ENCODE measurements around the gene F2RL2. TPM values are rescaled to one million over a fixed set of nuclear protein-coding genes. Genes with fewer than 3 reads are reported as not detected.
"Not testable (repeated sequence)": the region's sequence is repeated elsewhere in the genome, so short reads cannot be mapped to it uniquely, and the experiment has no call there.

Gene F2RL2
- total RNA-seq, 1 donor from 2014 or later, result 9.8 TPM

DNA sequence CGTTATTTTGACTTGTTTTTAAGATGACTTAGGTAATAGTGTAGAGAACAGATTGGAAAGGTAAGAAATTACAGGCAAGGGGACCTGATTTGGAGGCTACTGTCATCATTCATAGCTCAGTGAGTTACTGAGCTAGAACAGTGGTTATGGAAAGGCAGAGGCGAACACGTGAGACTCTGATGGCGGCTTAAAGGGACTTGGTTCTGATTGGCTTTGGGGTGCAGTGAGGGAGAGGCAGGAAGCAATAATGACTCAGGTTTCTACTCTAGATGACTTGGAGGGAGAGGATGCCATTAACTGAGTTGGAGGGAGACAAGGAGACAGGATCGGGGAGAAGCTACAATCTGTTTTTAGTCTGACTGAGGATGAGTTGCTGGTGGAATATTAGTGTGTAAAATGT lies 3.0 kb downstream of the F2RL2 start:
- no peak for DNase-seq

DNA sequence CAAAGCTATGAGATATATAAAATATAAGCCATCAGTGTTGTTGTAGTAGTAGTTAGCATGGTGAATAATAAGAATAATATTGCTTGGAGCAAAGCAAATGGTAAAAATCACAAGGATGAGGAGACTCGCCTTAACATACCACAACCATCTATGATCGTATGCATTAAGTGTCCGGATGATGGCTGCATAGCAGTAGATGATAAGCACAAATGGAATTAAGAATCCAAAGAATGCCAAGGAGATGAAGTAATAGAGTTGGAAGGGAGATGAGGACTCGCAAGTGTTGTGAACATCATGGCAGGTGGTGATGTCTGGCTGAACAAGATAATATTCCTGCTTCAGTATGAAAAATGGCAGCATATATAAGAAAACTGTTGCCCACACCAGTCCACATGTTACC lies 5.5 kb downstream of the F2RL2 start:
- DNase-seq, result no peak

DNA sequence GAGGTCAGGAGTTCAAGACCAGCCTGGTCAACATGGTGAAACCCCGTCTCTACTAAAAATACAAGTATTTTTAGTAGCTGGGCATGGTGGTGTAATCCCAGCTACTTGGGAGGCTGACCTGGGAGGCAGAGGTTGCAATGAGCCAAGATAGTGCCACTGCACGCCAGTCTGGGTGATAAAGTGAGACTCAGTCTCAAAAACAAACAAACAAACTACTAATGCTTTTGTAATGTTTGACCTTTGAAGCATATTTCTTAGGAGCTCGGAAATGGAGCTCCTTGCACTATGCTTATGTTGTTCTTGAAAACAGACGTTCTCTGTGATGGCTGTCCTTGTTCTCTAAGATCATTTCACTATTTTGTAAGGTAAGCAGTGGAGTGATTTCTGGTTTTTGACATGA lies 6.0 kb downstream of the F2RL2 start:
- no peak for DNase-seq

DNA sequence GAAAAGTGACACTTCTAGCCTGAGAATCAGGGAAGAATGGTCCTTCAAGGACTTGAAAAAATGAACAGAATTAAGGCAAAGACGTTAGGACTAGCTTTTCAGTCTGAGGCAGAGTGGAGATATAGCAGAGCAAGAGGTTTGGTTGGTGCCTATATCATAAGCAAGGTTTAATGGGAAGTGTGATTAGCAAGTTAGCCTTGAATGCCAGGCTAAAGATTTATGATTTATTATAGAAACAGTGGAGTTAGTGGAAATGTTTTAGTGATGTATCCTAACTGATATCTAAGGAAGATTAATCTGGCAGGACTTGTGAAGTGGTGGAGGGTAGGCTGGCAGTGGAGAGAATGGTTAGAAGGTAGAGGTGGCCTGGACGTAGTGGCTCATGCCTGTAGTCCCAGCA lies 7.0 kb downstream of the F2RL2 start:
- no peak for DNase-seq

DNA sequence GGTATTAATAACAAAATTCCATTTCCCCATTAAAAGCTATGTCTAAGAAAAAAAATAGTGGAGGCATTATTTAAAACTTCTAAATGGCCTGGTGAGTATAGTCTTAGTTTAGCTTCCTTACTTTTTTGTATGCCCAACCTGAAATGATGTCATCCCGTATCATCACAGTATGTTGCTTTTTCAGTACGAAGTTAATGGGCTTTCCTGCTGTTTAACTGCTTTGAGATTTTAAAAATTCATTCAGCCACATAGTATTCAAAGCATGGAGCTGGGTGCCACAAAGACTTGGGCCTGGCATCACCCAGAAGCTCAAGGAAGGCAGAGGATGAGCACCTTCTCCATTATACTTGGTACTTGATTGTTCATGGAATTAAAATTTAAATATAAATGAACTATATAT lies 7.4 kb downstream of the F2RL2 start:
- DNase-seq, result no peak

DNA sequence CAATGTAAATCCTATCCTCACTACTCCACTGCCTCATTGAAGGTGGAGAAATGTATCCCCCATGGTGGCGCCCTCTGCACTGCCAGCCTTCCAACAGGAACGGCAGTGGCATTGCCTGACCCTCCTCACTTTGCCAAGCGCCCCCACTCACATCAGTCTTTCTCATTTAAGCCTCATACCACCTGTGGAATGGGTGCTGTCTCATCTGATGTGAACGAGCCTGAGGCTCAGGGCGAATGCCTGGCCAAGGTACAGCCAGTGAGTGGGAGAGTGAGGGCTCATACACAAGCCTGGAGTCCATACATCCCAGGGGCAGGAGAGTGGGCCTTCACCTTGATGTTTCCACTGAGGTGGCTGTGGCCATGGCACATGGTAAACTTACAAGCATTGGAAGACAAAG lies 10.3 kb downstream of the F2RL2 start:
- DNase-seq, result no peak

GRCh38 chr5:76610196-76610595 lies 13.0 kb downstream of the F2RL2 start:
- no peak for DNase-seq

DNA sequence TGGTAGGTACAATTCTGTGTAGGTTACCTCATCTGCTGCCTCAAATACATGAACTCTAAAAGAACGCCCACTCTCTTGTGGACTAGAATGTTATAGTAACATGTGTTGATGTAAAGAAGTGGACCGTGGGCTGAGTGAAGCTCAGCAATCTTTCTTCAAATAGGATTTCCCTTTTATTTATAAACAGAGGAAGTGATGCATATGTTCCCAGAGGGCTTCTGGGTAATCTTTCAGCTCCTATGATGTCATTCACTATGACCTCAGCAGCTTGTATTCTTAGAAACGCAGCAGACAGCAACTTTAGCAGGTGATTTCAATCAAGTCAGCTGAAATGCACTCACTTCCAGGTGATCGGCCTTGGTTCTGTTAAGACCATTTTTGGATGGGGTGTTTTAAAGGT lies 14.4 kb downstream of the F2RL2 start:
- DNase-seq, result peak; percentile 83

GRCh38 chr5:76607353-76607871 lies 15.8 kb downstream of the F2RL2 start:
- peak; percentile 88 for DNase-seq

DNA sequence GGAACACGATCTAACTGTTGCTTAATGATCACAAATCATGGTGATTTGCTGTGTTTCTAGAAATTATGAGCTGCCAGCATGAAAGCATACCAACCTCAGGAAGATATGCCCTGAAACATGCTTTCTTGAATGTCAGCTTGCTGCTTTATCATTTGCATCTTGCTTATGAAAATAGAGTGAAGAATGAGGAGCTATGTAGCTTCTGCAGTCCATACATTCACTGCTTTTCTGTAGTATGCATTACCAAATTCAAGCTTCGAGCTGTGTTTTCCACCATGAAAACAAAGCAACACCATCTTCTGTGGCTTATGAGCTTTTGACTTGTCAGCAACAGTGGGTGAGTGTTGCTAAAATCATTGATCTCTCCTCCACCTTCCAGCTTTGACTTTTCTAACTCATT lies 16.5 kb downstream of the F2RL2 start:
- DNase-seq, result no peak

GRCh38 chr5:76604838-76605237 lies 18.4 kb downstream of the F2RL2 start:
- no peak for DNase-seq

GRCh38 chr5:76603991-76604390 lies 19.2 kb downstream of the F2RL2 start:
- not testable (repeated sequence) for DNase-seq

GRCh38 chr5:76602094-76602726 lies 21.0 kb downstream of the F2RL2 start:
- DNase-seq, result no peak

DNA sequence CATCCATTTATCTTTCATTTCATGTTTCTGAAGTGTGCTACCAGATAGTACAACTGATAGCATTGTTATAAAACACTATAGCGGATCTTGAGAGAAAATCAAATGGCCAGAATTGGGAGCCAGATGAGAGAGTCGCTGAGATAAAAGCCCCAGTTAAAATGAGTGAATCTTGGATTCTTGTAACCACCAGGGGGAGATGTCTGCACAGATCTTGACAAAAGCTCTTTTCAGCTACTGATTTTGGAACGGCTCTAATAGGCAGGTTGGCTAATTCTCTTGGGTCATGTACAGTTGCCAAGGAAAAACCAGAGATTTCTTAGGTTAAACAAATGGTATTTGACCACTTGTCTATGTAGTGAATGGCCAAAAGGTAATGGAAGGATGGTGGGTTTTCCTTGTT lies 21.7 kb downstream of the F2RL2 start:
- DNase-seq, result peak; percentile 77

- peak; percentile 48 for DNase-seq
Observed at GRCh38 chr5:76600716-76601115, 22.5 kb downstream of the F2RL2 start.

GRCh38 chr5:76598531-76598930 lies 24.7 kb downstream of the F2RL2 start:
- DNase-seq, result no peak

- DNase-seq, result no peak
Observed at GRCh38 chr5:76595755-76596481, 27.3 kb downstream of the F2RL2 start.

DNA sequence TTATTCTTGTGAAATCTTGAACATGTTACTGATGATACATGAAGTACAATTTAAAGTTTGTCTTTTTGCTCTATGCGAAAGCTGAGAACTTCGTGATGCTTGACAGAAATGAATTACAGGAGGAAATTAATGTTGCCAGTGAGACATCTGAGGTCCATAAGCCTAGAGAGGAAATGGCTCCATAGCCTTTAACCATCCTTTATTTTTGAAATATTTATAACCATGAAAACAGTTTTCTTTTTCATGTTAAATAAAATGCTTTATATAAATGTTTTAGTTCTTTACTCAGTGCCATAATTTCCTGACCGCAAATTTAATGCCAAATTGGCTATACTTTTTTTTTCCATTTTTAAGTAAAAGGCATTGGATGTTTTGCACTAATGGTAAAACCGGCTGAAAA lies 29.1 kb downstream of the F2RL2 start:
- DNase-seq, result peak; percentile 19

- DNase-seq, result no peak
Observed at GRCh38 chr5:76592692-76593091, 30.5 kb downstream of the F2RL2 start.

- DNase-seq, result no peak
Observed at GRCh38 chr5:76591366-76591765, 31.8 kb downstream of the F2RL2 start.

DNA sequence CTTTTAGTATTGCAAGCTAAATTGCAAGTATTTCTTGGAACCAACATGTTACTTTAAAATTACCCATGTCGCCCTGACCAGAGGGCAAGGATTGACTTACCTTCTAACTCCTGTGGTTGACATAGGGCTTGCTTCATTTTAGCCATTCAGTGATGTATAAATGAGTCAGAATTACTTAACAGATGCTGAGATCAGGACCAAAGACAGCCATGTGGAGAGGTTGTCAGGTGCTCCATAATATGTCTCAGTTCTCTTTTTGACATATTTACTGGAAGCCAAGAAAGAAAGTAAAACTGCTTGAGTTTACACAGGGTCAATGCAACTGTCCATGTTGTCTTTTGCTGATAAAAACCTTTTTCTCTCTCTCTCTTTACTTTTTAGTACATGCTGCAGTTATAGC lies 33.2 kb downstream of the F2RL2 start:
- DNase-seq, result no peak

GRCh38 chr5:76586531-76586930 lies 36.7 kb downstream of the F2RL2 start:
- DNase-seq, result no peak

- DNase-seq, result no peak
Observed at GRCh38 chr5:76585783-76586217, 37.4 kb downstream of the F2RL2 start.

Measured in tongue (tissue), 2 donors.